SK-N-SH treated with all-trans-retinoic acid at 6 μM for 48 hours (cell line): ENCODE data around the gene DIP2C.

Source experiments
- ARNTL ChIP-seq: fragments of 450-650 bp; formaldehyde crosslinking; IDR thresholded peaks from 2 replicates; pipeline ENCODE4 v1.5.0; 2020; ENCODE audit warnings: low read depth, mild to moderate bottlenecking, moderate library complexity, borderline replicate concordance
- BACH2 ChIP-seq: fragments of 250-450 bp; sonication (Bioruptor Pico); IDR thresholded peaks from 2 replicates; pipeline ENCODE4 v1.9.0; 2021; ENCODE audit warnings: mild to moderate bottlenecking, borderline replicate concordance
- ESRRG ChIP-seq: fragments of 250-450 bp; sonication (Bioruptor Pico); IDR thresholded peaks from 2 replicates; pipeline ENCODE4 v1.6.1; 2021; ENCODE audit warnings: mild to moderate bottlenecking
- TCF4 ChIP-seq: fragments of 250-450 bp; sonication (Bioruptor Pico); IDR thresholded peaks from 2 replicates; pipeline ENCODE4 v1.8.0; 2021; ENCODE audit warnings: mild to moderate bottlenecking, moderate library complexity, borderline replicate concordance
- ZC3H10 ChIP-seq: fragments of 250-450 bp; sonication (Bioruptor Pico); IDR thresholded peaks from 2 replicates; pipeline ENCODE4 v1.5.1; 2021; ENCODE audit warnings: mild to moderate bottlenecking, moderate library complexity
- ZFP30 ChIP-seq: fragments of 450-650 bp; formaldehyde crosslinking; IDR thresholded peaks from 2 replicates; pipeline ENCODE4 v1.5.0; 2022; ENCODE audit warnings: mild to moderate bottlenecking, moderate library complexity
- TF ChIP-seq, protein P1 (sequence below): fragments of 250-450 bp; sonication (Bioruptor Pico); IDR thresholded peaks from 2 replicates; pipeline ENCODE4 v1.8.0; 2020; ENCODE audit warnings: mild to moderate bottlenecking, moderate library complexity, borderline replicate concordance
- TF ChIP-seq, protein P2 (sequence below): fragments of 250-450 bp; sonication (Bioruptor Pico); IDR thresholded peaks from 2 replicates; pipeline ENCODE4 v1.8.0; 2021; ENCODE audit warnings: low read depth, mild to moderate bottlenecking, moderate library complexity, borderline replicate concordance

DNA sequence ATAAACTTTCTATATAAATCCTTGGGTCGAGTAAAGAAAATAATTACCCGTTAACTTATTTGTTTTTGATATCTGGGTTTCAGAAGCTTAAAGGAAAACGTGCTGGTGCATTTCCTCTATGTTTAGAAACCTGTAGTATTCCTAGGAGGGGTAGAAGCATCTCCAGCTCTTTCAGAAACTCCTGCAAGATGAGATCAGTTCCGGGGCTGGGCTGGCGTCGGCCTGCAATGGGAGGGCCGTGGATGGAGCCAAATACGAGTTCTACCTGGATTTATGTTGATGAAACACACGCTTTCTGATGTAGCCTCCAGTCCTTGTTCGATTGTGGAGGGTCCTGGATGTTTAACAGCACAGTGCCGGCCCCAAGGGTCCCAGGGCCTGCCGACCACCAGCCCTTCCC lies 35.8 kb upstream of the DIP2C start:
- TF ChIP-seq TCF4 (CRISPR knock-in tag), result no peak
- TF ChIP-seq, protein P1, sequence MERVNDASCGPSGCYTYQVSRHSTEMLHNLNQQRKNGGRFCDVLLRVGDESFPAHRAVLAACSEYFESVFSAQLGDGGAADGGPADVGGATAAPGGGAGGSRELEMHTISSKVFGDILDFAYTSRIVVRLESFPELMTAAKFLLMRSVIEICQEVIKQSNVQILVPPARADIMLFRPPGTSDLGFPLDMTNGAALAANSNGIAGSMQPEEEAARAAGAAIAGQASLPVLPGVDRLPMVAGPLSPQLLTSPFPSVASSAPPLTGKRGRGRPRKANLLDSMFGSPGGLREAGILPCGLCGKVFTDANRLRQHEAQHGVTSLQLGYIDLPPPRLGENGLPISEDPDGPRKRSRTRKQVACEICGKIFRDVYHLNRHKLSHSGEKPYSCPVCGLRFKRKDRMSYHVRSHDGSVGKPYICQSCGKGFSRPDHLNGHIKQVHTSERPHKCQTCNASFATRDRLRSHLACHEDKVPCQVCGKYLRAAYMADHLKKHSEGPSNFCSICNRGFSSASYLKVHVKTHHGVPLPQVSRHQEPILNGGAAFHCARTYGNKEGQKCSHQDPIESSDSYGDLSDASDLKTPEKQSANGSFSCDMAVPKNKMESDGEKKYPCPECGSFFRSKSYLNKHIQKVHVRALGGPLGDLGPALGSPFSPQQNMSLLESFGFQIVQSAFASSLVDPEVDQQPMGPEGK, result no peak
- TF ChIP-seq ZFP30, result no peak
- TF ChIP-seq, protein P2, sequence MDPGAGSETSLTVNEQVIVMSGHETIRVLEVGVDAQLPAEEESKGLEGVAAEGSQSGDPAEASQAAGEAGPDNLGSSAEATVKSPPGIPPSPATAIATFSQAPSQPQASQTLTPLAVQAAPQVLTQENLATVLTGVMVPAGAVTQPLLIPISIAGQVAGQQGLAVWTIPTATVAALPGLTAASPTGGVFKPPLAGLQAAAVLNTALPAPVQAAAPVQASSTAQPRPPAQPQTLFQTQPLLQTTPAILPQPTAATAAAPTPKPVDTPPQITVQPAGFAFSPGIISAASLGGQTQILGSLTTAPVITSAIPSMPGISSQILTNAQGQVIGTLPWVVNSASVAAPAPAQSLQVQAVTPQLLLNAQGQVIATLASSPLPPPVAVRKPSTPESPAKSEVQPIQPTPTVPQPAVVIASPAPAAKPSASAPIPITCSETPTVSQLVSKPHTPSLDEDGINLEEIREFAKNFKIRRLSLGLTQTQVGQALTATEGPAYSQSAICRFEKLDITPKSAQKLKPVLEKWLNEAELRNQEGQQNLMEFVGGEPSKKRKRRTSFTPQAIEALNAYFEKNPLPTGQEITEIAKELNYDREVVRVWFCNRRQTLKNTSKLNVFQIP (CRISPR knock-in tag), result no peak
- no peak for TF ChIP-seq ARNTL (CRISPR knock-in tag)
- no peak for TF ChIP-seq BACH2 (CRISPR knock-in tag)
- TF ChIP-seq ESRRG (CRISPR knock-in tag), result no peak
- no peak for TF ChIP-seq ZC3H10 (CRISPR knock-in tag)
